Skeletal muscle tissue (tissue), 2 donors: ENCODE results near the gene DUT. TPM values are rescaled to one million over a fixed set of nuclear protein-coding genes. Genes with fewer than 3 reads are reported as not detected.

Experiments used
- small RNA-seq: library from RNA; depleted of rRNA; stranded (forward); fragments of <200 nt; gene quantifications from one replicate; pipeline ENCODE3, GENCODE V24; 2014
- total RNA-seq: library from RNA; depleted of rRNA; stranded (reverse); fragments of >200 nt; gene quantifications from one replicate; pipeline ENCODE4 v1.2.3, GENCODE V29; 2014

Gene DUT
- total RNA-seq, 1 donor from 2014 or later: 32.9 TPM

Small RNA genes lying within 50 kb of the gene (small RNA-seq; reads per million reads assigned to genes)
- gene RF00019: not detected

Other genes starting within 250 kb of the DUT start
- not detected for gene SLC24A5, start 210.4 kb upstream of the DUT start, total RNA-seq
- gene MYEF2, start 153.1 kb upstream of the DUT start, total RNA-seq: 3.7 TPM
- gene CTXN2, start 139.8 kb upstream of the DUT start, total RNA-seq: not detected
- gene SLC12A1, start 125.1 kb upstream of the DUT start, total RNA-seq: not detected